PC-9 (cell line): ENCODE data around the gene APOLD1. TPM values are rescaled to one million over a fixed set of nuclear protein-coding genes. Genes with fewer than 3 reads are reported as not detected.
A peak's percentile ranks its signal among the peaks of the same experiment; 100 is the strongest.

Experiments
- BruUV-seq: library from RNA; stranded (reverse); fragments of 400-500 nt; replicated peaks from 2 replicates; lab custom pipeline; 2021; lab: Mats Ljungman, UMichigan
- CTCF ChIA-PET: fragments of 300-600 bp; sonication (Branson Sonifier 250); formaldehyde crosslinking; loops from one replicate; lab custom pipeline; 2022; ENCODE audit warnings: antibody characterized with exemption; lab: Charles Lee
- POLR2A ChIA-PET: fragments of 300-600 bp; sonication (Branson Sonifier 250); formaldehyde crosslinking; loops from one replicate; lab custom pipeline; 2022; ENCODE audit warnings: antibody characterized with exemption; ENCODE audit not compliant: unreplicated experiment; lab: Charles Lee
- DNase-seq, 2 experiments: peaks; one replicate each; pipeline versions ENCODE4 v3.0.0 to v3.0.0-alpha.2; 2015 to 2022; ENCODE audit warnings: mixed read lengths in 1 of 2
- H2AFZ ChIP-seq: fragments of 200-600 bp; sonication (generic); 2 replicates; pipeline ENCODE4 v1.8.1; 2017; ENCODE audit warnings: antibody characterized with exemption
- H3F3A ChIP-seq: fragments of 200-600 bp; sonication (generic); 2 replicates; pipeline ENCODE4 v1.8.1; 2017; ENCODE audit warnings: antibody characterized with exemption, mild to moderate bottlenecking, low read depth; ENCODE audit not compliant: insufficient read depth
- H3K27ac ChIP-seq: fragments of 200-600 bp; sonication (generic); 2 replicates; pipeline ENCODE4 v1.6.1; 2016; ENCODE audit warnings: mixed run types
- H3K27me3 ChIP-seq: fragments of 200-600 bp; sonication (generic); 2 replicates; pipeline ENCODE4 v1.6.1; 2016; ENCODE audit warnings: low read depth, mixed run types; ENCODE audit not compliant: insufficient read depth
- H3K36me3 ChIP-seq: fragments of 200-600 bp; sonication (generic); 2 replicates; pipeline ENCODE4 v1.6.1; 2016; ENCODE audit warnings: low read depth, mixed run types
- H3K4me1 ChIP-seq: fragments of 200-600 bp; sonication (generic); replicated peaks from 2 replicates; pipeline ENCODE4 v1.6.1; 2016; ENCODE audit warnings: mixed run types; ENCODE audit not compliant: insufficient read depth
- H3K4me2 ChIP-seq: fragments of 200-600 bp; sonication (generic); 2 replicates; pipeline ENCODE4 v1.6.1; 2017; ENCODE audit warnings: mixed run types
- H3K4me3 ChIP-seq: fragments of 200-600 bp; sonication (generic); 2 replicates; pipeline ENCODE4 v1.6.1; 2016; ENCODE audit warnings: mixed run types
- H3K79me2 ChIP-seq: fragments of 200-600 bp; sonication (generic); 2 replicates; pipeline ENCODE4 v1.6.1; 2017; ENCODE audit warnings: low read depth, mixed run types
- H3K9me2 ChIP-seq: fragments of 200-600 bp; sonication (generic); 2 replicates; pipeline ENCODE4 v1.8.1; 2017; ENCODE audit warnings: mild to moderate bottlenecking; ENCODE audit not compliant: insufficient read depth
- H3K9me3 ChIP-seq: fragments of 200-600 bp; sonication (generic); 2 replicates; pipeline ENCODE4 v1.8.1; 2016; ENCODE audit warnings: low read depth; ENCODE audit not compliant: insufficient read depth
- H4K20me1 ChIP-seq: fragments of 200-600 bp; sonication (generic); 2 replicates; pipeline ENCODE4 v1.8.1; 2017; ENCODE audit not compliant: insufficient read depth
- EZH2 ChIP-seq: fragments of 200-600 bp; sonication (generic); IDR thresholded peaks from 2 replicates; pipeline ENCODE4 v1.8.0; 2017; ENCODE audit warnings: antibody characterized with exemption, low read depth
- intact Hi-C: fragments of 100-400 bp; cut with micrococcal nuclease; formaldehyde crosslinking; loops from one replicate; pipeline ENCODE4 v1.10.0; 2022; ENCODE audit not compliant: unreplicated experiment
- total RNA-seq: library from RNA; stranded (reverse); gene quantifications from 2 replicates; pipeline ENCODE4 v1.2.3, GENCODE V29; 2021
- TF ChIP-seq, protein P1 (sequence below): fragments of 200-600 bp; sonication (generic); conservative IDR thresholded peaks from 2 replicates; pipeline ENCODE4 v1.6.1; 2017; ENCODE audit warnings: mixed run types, antibody characterized with exemption, mild to moderate bottlenecking, moderate library complexity

Gene APOLD1
- total RNA-seq, 1 experiment from 2014 or later, result 23.3 TPM

DNA sequence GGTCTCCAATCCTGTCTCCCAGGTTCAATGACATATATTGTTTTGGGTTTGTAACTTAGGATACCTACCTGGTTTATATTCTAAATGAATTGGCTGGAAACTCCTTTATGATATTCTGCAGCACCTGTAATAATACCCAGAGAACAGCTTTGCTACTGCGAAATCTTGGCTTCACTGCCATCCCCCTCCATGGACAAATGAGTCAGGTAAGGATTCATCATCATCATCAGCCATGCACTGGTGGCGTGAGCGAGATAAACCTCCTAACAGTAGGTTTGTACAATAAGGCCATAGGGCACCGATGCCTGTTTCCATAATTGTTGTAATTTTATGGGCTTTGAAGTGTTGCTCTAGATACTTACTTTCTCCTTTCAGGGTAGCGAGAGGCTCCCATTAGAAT is 38.4 kb downstream of the APOLD1 start:
- peak overlapping the region; percentile 94 for H3K27ac ChIP-seq
- no peak for TF ChIP-seq EZH2
- TF ChIP-seq, protein P1, sequence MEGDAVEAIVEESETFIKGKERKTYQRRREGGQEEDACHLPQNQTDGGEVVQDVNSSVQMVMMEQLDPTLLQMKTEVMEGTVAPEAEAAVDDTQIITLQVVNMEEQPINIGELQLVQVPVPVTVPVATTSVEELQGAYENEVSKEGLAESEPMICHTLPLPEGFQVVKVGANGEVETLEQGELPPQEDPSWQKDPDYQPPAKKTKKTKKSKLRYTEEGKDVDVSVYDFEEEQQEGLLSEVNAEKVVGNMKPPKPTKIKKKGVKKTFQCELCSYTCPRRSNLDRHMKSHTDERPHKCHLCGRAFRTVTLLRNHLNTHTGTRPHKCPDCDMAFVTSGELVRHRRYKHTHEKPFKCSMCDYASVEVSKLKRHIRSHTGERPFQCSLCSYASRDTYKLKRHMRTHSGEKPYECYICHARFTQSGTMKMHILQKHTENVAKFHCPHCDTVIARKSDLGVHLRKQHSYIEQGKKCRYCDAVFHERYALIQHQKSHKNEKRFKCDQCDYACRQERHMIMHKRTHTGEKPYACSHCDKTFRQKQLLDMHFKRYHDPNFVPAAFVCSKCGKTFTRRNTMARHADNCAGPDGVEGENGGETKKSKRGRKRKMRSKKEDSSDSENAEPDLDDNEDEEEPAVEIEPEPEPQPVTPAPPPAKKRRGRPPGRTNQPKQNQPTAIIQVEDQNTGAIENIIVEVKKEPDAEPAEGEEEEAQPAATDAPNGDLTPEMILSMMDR, result no peak
- H4K20me1 ChIP-seq, result no peaks in the 10 kb centered on the region
- ChIA-PET POLR2A (interaction anchor here (0.6 to 1.0 kb wide), 7 partner anchors 12 to 199 kb away, joined by 3 to 7 read pairs (median 4); partner anchors contain the start of gene GPRC5A), CTCF (interaction anchor here (1.0 kb wide), 1 partner anchor 13 kb away, joined by 5 read pairs; no protein-coding TSS in a partner anchor)
- no peaks in the 10 kb centered on the region for H3K9me2 ChIP-seq
- peaks cover 65% of the 10 kb centered on the region for H3K4me1 ChIP-seq
- no peak overlapping the region for H3K4me3 ChIP-seq
- H2AFZ ChIP-seq, result no peak overlapping the region
- BruUV-seq, result no TSS peak
- peaks cover 87% of the 10 kb centered on the region for H3K36me3 ChIP-seq
- intact Hi-C loops, result loop anchor here (1.0 kb wide), 2 partner anchors 11 to 67 kb away; partner anchors contain the start of gene GPRC5A
- H3K4me2 ChIP-seq, result peak overlapping the region; percentile 90
- peaks cover 74% of the 10 kb centered on the region for H3K79me2 ChIP-seq
- H3F3A ChIP-seq, result peaks cover 80% of the 10 kb centered on the region
- DNase-seq, result peak in 1 of 2 experiments; percentile 51
- no peaks in the 10 kb centered on the region for H3K27me3 ChIP-seq
- no peaks in the 10 kb centered on the region for H3K9me3 ChIP-seq

DNA sequence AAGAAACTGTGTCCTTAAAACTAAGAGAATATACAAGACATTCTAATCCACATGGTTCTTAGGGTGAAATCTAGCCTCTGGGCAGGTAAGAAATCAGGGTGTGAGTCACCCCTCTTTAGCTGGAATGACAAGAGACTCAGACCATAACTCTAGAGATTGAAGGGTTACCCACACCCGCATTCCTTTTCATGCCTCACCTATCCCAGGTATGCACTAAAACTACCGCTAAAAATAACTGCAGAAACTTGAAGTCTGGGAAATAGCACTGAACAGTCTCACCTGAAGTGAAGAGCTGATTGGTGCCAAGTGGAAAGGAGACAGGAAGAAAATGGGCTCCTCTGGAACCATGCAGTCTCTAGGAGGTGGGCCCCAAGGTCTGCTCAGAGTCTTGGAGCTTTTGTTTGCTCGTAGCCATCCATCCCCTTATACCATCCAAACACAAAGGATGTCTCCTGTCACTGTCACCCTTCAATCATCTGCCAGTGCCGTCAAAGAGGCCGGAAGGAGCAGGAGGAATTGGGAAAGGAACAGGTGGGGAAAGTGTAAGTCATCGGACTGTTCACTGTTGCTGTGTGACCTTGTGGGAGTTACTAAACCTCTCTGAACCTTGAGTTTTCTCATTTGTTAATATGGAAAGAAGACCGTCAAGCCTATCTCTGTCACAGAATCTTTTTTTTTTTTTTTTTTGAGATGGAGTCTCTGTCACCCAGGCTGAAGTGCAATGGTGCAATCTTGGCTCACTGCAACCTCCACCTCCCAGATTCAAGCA is 50.1 kb downstream of the APOLD1 start:
- TSS peak; percentile 54 for BruUV-seq
- intact Hi-C loops, result loop anchor here (1.0 to 2.0 kb wide), 6 partner anchors 12 to 65 kb away; partner anchors contain the start of gene GPRC5A
- Histone ChIP-seq H3K9me2 (no peaks in the 10 kb centered on the region), H3K36me3 (peaks cover 37% of the 10 kb centered on the region), H2AFZ (no peak overlapping the region), H3K27ac (peak overlapping the region; percentile 99), H3K4me2 (peak overlapping the region; percentile 71), H3K4me1 (peaks cover 81% of the 10 kb centered on the region), H3K4me3 (peak overlapping the region; percentile 25; the same call in 1 of the 2 replicates), H3K79me2 (peaks cover 28% of the 10 kb centered on the region), H4K20me1 (no peaks in the 10 kb centered on the region), H3K27me3 (no peaks in the 10 kb centered on the region), H3F3A (peaks cover 88% of the 10 kb centered on the region), H3K9me3 (no peaks in the 10 kb centered on the region)
- ChIA-PET POLR2A (interaction anchor here (0.5 to 4.7 kb wide), 15 partner anchors 9 to 122 kb away, joined by 3 to 103 read pairs (median 6); partner anchors contain the start of gene GPRC5A), CTCF (interaction anchor here (0.6 to 1.3 kb wide), 5 partner anchors 16 to 56 kb away, joined by 3 to 7 read pairs (median 5); partner anchors contain the start of genes DDX47 and GPRC5A)
- TF ChIP-seq, protein P1, result no peak
- TF ChIP-seq EZH2, result no peak
- peak; percentile 84 to 99 for DNase-seq

DNA sequence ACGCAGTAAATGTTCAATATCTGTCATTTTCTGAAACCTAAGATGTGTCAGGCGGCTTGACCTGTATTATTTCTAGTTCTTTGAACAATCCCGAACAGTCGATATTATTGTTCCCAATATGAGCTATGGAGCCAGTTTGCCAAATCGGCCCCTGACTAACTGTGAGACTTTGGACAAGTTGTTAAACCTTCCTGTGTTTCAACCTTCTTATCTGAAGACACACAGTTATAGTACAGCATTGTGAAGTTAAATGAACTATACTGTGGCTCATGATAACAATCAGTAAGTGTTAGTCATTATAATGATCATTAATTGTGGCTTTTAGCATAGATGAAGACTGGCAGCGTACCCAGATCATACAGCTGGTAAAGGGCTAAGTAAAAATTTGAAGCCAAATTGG is 51.1 kb downstream of the APOLD1 start:
- no peaks in the 10 kb centered on the region for H3K9me3 ChIP-seq
- BruUV-seq, result no TSS peak
- ChIA-PET POLR2A (interaction anchor here (0.6 to 4.7 kb wide), 12 partner anchors 11 to 110 kb away, joined by 3 to 103 read pairs (median 6); partner anchors contain the start of gene GPRC5A), CTCF (interaction anchor here (0.6 to 2.7 kb wide), 18 partner anchors 13 to 366 kb away, joined by 3 to 21 read pairs (median 5); partner anchors contain the start of genes DDX47 and GPRC5A)
- H3F3A ChIP-seq, result peaks cover 84% of the 10 kb centered on the region
- H3K4me3 ChIP-seq, result no peak overlapping the region
- no peaks in the 10 kb centered on the region for H3K9me2 ChIP-seq
- H3K4me2 ChIP-seq, result peak overlapping the region; percentile 71
- no peak for TF ChIP-seq EZH2
- TF ChIP-seq, protein P1, result no peak
- peaks cover 91% of the 10 kb centered on the region for H3K4me1 ChIP-seq
- peak overlapping the region; percentile 99 for H3K27ac ChIP-seq
- H4K20me1 ChIP-seq, result no peaks in the 10 kb centered on the region
- peaks cover 28% of the 10 kb centered on the region for H3K79me2 ChIP-seq
- no peak overlapping the region for H2AFZ ChIP-seq
- peaks cover 39% of the 10 kb centered on the region for H3K36me3 ChIP-seq
- no peak for DNase-seq
- intact Hi-C loops, result no loop called here
- H3K27me3 ChIP-seq, result no peaks in the 10 kb centered on the region
